GM12878 (cell line): Measurements from ENCODE around the gene TUBB3. TPM values are rescaled to one million over a fixed set of nuclear protein-coding genes. Genes with fewer than 3 reads are reported as not detected.
A peak's percentile ranks its signal among the peaks of the same experiment; 100 is the strongest.

Experiments
- ATAC-seq: fragments of 200-7000 bp; cut with Tn5 transposase; 3 replicates; pipeline ENCODE4 v1.9.1; 2020; ENCODE audit warnings: mild to moderate bottlenecking, moderate library complexity
- BruUV-seq: library from RNA; stranded (reverse); fragments of 400-500 nt; replicated peaks from 2 replicates; lab custom pipeline; 2021; lab: Mats Ljungman, UMichigan
- CTCF ChIA-PET: fragments of 300-600 bp; sonication (Branson Sonifier 250); formaldehyde crosslinking; extraction: SDS; loops from one replicate; lab custom pipeline; 2021; ENCODE audit warnings: inconsistent platforms; lab: Yijun Ruan, JAX
- POLR2A ChIA-PET: fragments of 350-600 bp; formaldehyde crosslinking; extraction: SDS; loops from one replicate; lab custom pipeline; 2021; ENCODE audit warnings: inconsistent platforms; lab: Charles Lee
- RAD21 ChIA-PET: fragments of 300-600 bp; sonication (Branson Sonifier 250); formaldehyde crosslinking; loops from one replicate; lab custom pipeline; 2023; ENCODE audit warnings: antibody characterized with exemption; ENCODE audit not compliant: unreplicated experiment; lab: Charles Lee
- SMC1A ChIA-PET: fragments of 300-600 bp; sonication (Branson Sonifier 250); formaldehyde crosslinking; loops from one replicate; lab custom pipeline; 2023; ENCODE audit not compliant: unreplicated experiment, uncharacterized antibody; lab: Charles Lee
- DNase-seq: peaks from one replicate; pipeline ENCODE4 v3.0.0-alpha.2; 2011; ENCODE audit warnings: low read depth, low spot score
- FAIRE-seq: peaks from 3 replicates; lab custom pipeline; 2011; peaks lifted over from hg19 to GRCh38; lab: Jason Lieb, UNC
- H2AFZ ChIP-seq: 2 replicates; pipeline ENCODE4 v1.6.0; 2011; ENCODE audit warnings: low read depth, low read length, control low read depth; ENCODE audit not compliant: control insufficient read depth
- H3K27ac ChIP-seq: 2 replicates; pipeline ENCODE4 v1.5.1; 2011; ENCODE audit warnings: control low read depth; ENCODE audit not compliant: control insufficient read depth, insufficient read depth
- H3K27me3 ChIP-seq, 2 experiments: replicated peaks in 1 of 2; 2 replicates each; pipeline versions ENCODE4 v1.6.0 to v1.6.1; 2011; ENCODE audit warnings: low read length in 1 of 2; ENCODE audit not compliant: control insufficient read depth in 2 of 2, insufficient read depth in 2 of 2
- H3K36me3 ChIP-seq, 2 experiments: 2 replicates each; pipeline ENCODE4 v1.5.1; 2011; ENCODE audit warnings: low read length in 1 of 2; ENCODE audit not compliant: control insufficient read depth in 2 of 2, insufficient read depth in 2 of 2
- H3K4me1 ChIP-seq: 2 replicates; pipeline ENCODE4 v1.6.1; 2011; ENCODE audit warnings: mild to moderate bottlenecking, low read length, moderate library complexity, mixed read lengths; ENCODE audit not compliant: control insufficient read depth, insufficient read depth
- H3K4me2 ChIP-seq: 2 replicates; pipeline ENCODE4 v1.6.0; 2011; ENCODE audit warnings: control low read depth; ENCODE audit not compliant: control insufficient read depth, insufficient read depth
- H3K4me3 ChIP-seq: fragments of 200-600 bp; sonication (generic); 2 replicates; pipeline ENCODE4 v1.5.1; 2016
- H3K79me2 ChIP-seq: 2 replicates; pipeline ENCODE4 v1.6.0; 2011; ENCODE audit warnings: low read length; ENCODE audit not compliant: control insufficient read depth, insufficient read depth
- H3K9ac ChIP-seq: 2 replicates; pipeline ENCODE4 v1.8.0; 2011; ENCODE audit warnings: low read length, control low read depth, mixed read lengths; ENCODE audit not compliant: control insufficient read depth, insufficient read depth
- H3K9me3 ChIP-seq: replicated peaks from 3 replicates; pipeline ENCODE4 v1.5.1; 2011; ENCODE audit warnings: mild to moderate bottlenecking, low read length; ENCODE audit not compliant: control insufficient read depth, insufficient read depth
- H4K20me1 ChIP-seq: 2 replicates; pipeline ENCODE4 v1.6.0; 2011; ENCODE audit not compliant: control insufficient read depth, insufficient read depth
- BACH1 ChIP-seq: fragments of 450-650 bp; IDR thresholded peaks from 2 replicates; pipeline ENCODE4 v1.6.1; 2017; ENCODE audit warnings: mild to moderate bottlenecking, borderline replicate concordance
- BRCA1 ChIP-seq: IDR thresholded peaks from 2 replicates; pipeline ENCODE4 v1.6.1; 2011; ENCODE audit warnings: low read depth, low read length, improper control_type of control experiment
- JUNB ChIP-seq: IDR thresholded peaks from 2 replicates; pipeline ENCODE4 v1.6.1; 2016; ENCODE audit warnings: antibody characterized with exemption, mild to moderate bottlenecking
- MYC ChIP-seq: IDR thresholded peaks from 2 replicates; pipeline ENCODE4 v1.6.1; 2011; ENCODE audit warnings: mild to moderate bottlenecking, low read length, moderate library complexity, inconsistent platforms; ENCODE audit not compliant: insufficient read depth, insufficient replicate concordance, insufficient read length, severe bottlenecking
- RUNX3 ChIP-seq: IDR thresholded peaks from 2 replicates; pipeline ENCODE4 v1.6.1; 2012; ENCODE audit warnings: low read length, inconsistent platforms
- SMAD5 ChIP-seq: IDR thresholded peaks from 2 replicates; pipeline ENCODE4 v1.6.1; 2016; ENCODE audit warnings: antibody characterized with exemption, low read depth
- SREBF2 ChIP-seq: IDR thresholded peaks from 2 replicates; pipeline ENCODE4 v1.6.1; 2012; ENCODE audit warnings: mild to moderate bottlenecking, low read length
- TCF12 ChIP-seq: IDR thresholded peaks from 2 replicates; pipeline ENCODE4 v1.6.1; 2011; ENCODE audit warnings: low read depth, mild to moderate bottlenecking, low read length
- USF1 ChIP-seq: IDR thresholded peaks from 2 replicates; pipeline ENCODE4 v1.6.1; 2011; ENCODE audit warnings: borderline replicate concordance, low read depth, mild to moderate bottlenecking, moderate library complexity, mixed read lengths, low read length; ENCODE audit not compliant: insufficient read depth; ENCODE audit errors: extremely low read length
- ZBTB33 ChIP-seq: fragments of 450-650 bp; IDR thresholded peaks from 2 replicates; pipeline ENCODE4 v1.6.1; 2017; ENCODE audit warnings: mild to moderate bottlenecking
- ZNF592 ChIP-seq: fragments of 450-650 bp; IDR thresholded peaks from 2 replicates; pipeline ENCODE4 v1.6.1; 2017; ENCODE audit warnings: mild to moderate bottlenecking, moderate library complexity
- whole genome bisulfite sequencing: methylation state at CpG from one replicate; pipeline ENCODE4 v1.1.6; 2016; ENCODE audit warnings: low lambda C conversion rate; ENCODE audit not compliant: insufficient replicate concordance, insufficient coverage; ENCODE audit errors: missing lambda C conversion rate; 5-methylcytosine and 5-hydroxymethylcytosine counted together
- in situ Hi-C: fragments of 300-500 bp; cut with MboI; formaldehyde crosslinking; loops from 9 replicates; pipeline ENCODE4 v1.14.3; 2018; ENCODE audit warnings: mixed read lengths
- intact Hi-C: fragments of 100-400 bp; cut with micrococcal nuclease; formaldehyde crosslinking; loops from one replicate; pipeline ENCODE4 v1.14.2; 2022; ENCODE audit not compliant: unreplicated experiment
- polyA plus RNA-seq, 11 experiments: library from polyadenylated mRNA; depleted of rRNA in 4 of 11; unstranded in 6 of 11; stranded (reverse) in 5 of 11; fragments of >200 nt; fragmentation: Nextera tagmentation in 4 of 11; fragmentation: Illumina TruSeq in 1 of 11; extraction: Ambion mirVana in 4 of 11; extraction: Trizol in 1 of 11; gene quantifications; 1 replicate in 1 of 11; 2 replicates in 10 of 11; pipeline versions ENCODE4 v1.2.1 to v1.2.3, GENCODE V29; 2011 to 2016; ENCODE audit warnings: inconsistent platforms in 2 of 11, missing spikeins in 2 of 11, low read depth in 1 of 11
- total RNA-seq, 4 experiments: library from RNA; depleted of rRNA in 3 of 4; stranded (reverse); fragments of >200 nt in 3 of 4; fragmentation: Illumina TruSeq in 1 of 4; extraction: Trizol in 1 of 4; gene quantifications; 2 replicates each; pipeline versions ENCODE4 v1.2.1 to v1.2.3, GENCODE V29; 2013 to 2021

Gene TUBB3
- total and polyA plus RNA-seq, 10 of the 15 experiments (the other 5 are each of a cell fraction or from before 2014, with no cell fraction given) = 0.09 to 2.5 (median 0.58) TPM; not detected in 1

DNA sequence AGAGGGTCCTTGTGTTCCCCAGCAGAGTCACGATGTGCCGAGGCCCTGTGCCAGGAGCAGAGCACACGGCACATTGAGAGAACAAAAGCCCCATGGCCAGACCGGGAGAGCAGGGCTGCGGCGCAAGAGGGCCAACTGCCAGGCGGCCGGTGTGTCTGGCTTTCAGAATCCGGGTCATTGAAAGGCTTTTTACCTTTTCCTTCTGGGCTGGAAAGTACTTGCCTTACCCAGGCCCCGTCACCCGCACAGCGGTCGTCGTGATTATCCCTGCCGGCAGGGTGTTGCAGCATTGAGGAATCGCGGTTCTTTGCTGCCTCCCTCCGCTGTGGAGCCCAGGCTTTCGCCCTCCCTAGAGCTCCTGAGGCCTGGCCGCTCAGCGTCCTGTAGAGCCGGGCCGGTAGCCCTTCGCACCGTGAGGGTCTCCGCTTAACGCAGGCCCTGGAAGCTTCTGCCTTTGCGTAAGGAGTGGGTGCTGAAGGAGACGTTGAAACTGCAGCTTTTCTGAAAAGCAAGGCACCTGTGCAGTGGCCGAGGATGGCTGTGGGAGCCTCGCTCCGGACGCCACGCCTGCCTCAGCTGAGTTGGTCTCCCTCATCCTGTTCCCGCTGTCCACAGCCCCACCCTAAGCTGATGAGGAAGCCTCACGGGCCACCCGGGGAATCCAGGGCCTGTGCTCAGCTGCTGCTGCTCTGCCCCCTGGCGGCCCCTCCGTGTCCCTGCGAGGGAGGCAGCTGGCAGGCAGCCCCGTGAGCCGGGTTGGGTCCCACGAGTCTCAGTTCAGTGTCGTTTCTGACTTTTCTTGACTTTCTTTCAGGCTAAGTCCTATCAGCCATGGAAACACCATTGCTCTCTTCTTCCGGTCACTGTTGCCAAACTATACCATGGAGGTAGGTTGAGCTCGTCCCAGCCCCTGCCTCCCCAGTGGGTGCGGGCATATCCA is 13.1 kb upstream of the TUBB3 start (continued):
- peak; percentile 40; the same call in 1 of the 2 replicates for TF ChIP-seq TCF12

GRCh38 chr16:89910717-89911354 is 12.3 kb upstream of the TUBB3 start:
- TF ChIP-seq MYC = no peak
- no peak for TF ChIP-seq SREBF2
- no peak for TF ChIP-seq ZNF592
- no peak for TF ChIP-seq BRCA1
- TF ChIP-seq RUNX3 = no peak
- no peak for TF ChIP-seq USF1
- TF ChIP-seq ZBTB33 = no peak
- no peak for TF ChIP-seq BACH1
- TF ChIP-seq SMAD5 = no peak
- TF ChIP-seq JUNB = no peak
- ATAC-seq (no peak), DNase-seq (no peak), FAIRE-seq (no peak)
- Histone ChIP-seq H3K36me3 (peaks cover 10 to 14% of the 10 kb centered on the region in 2 experiments), H3K4me3 (no peak overlapping the region), H4K20me1 (no peaks in the 10 kb centered on the region; the same call in 1 of the 2 replicates), H3K79me2 (no peaks in the 10 kb centered on the region), H3K4me2 (no peak overlapping the region), H3K9me3 (no peaks in the 10 kb centered on the region; the same call in 2 of the 3 replicates), H3K27me3 (no peaks in the 10 kb centered on the region), H3K27ac (no peak overlapping the region), H3K9ac (no peak overlapping the region), H2AFZ (no peak overlapping the region), H3K4me1 (no peaks in the 10 kb centered on the region)
- POLR2A ChIA-PET = interaction anchor here (0.9 kb wide), 1 partner anchor 205 kb away, joined by 3 read pairs; no protein-coding TSS in a partner anchor
- RAD21 ChIA-PET = interaction anchor here (1.0 to 1.4 kb wide), 5 partner anchors 47 to 211 kb away, joined by 3 to 10 read pairs (median 5); no protein-coding TSS in a partner anchor
- no TSS peak for BruUV-seq
- CTCF ChIA-PET = interaction anchor here (0.5 to 3.0 kb wide), 24 partner anchors 8 to 224 kb away, joined by 3 to 15 read pairs (median 4); partner anchors contain the start of genes CDK10 and MC1R
- intact Hi-C loops = loop anchor here (10.0 kb wide), 1 partner anchor 206 kb away; the partner anchor contains the start of gene SPATA2L
- SMC1A ChIA-PET = interaction anchor here (1.1 to 1.5 kb wide), 2 partner anchors 47 to 205 kb away, joined by 5 read pairs; no protein-coding TSS in a partner anchor
- 94% methylated on average over 27 of the region's 27 CpGs for WGBS
- in situ Hi-C loops = no loop called here
